NT2/D1 (cell line): ENCODE measurements around the gene MAST4.

Experiments
- SUZ12 ChIP-seq: IDR thresholded peaks from 2 replicates; pipeline ENCODE4 v1.6.1; 2011; ENCODE audit not compliant: insufficient read length, insufficient read depth; ENCODE audit errors: extremely low read depth
- YY1 ChIP-seq: IDR thresholded peaks from 2 replicates; pipeline ENCODE4 v1.6.1; 2011; ENCODE audit not compliant: insufficient read length, insufficient read depth
- ZNF274 ChIP-seq: IDR thresholded peaks from 2 replicates; pipeline ENCODE4 v1.6.1; 2011; ENCODE audit warnings: mild to moderate bottlenecking, low read depth, low read length

DNA sequence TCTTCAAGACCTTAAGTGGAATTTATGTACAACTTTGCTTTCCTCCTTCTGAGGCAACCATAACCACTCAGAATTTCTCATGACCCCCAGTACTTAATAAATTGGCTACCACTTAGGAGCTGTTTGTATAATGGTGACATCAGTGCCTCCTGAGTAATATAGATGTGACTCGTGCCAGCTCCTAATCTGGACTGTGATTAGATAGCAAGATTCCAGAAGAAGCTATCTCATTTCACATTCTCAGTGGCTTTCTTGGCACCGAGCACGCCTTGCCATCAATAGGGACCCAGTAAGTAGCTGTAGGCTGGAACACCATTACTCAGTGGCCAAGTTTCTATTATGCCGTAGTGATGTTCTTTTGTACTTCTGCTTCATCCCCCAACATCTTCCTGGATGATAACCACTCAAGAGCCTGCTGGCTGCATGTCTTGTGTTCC lies 371.7 kb downstream of the MAST4 start:
- TF ChIP-seq YY1: no peak
- TF ChIP-seq ZNF274: no peak
- no peak for TF ChIP-seq SUZ12
